Heart left ventricle (tissue), 13 donors: ENCODE measurements around the gene NEUROD4.

Experiments
- CTCF ChIP-seq, 12 donors: fragments of 200-600 bp; sonication (generic) in 4 of 12; IDR thresholded peaks; one replicate each; pipeline versions ENCODE4 v1.5.0 to v1.8.0; 2018 to 2022; ENCODE audit warnings: antibody characterized with exemption in 12 of 12, mild to moderate bottlenecking in 5 of 12
- POLR2A ChIP-seq, 2 donors: fragments of 450-650 bp; IDR thresholded peaks; one replicate each; pipeline ENCODE4 v1.6.1; 2017; ENCODE audit warnings: antibody characterized with exemption in 2 of 2, mild to moderate bottlenecking in 2 of 2, moderate library complexity in 2 of 2
- donor health status: ischemic (EF 13 %, LVEDD 7.1; RV severe dilation, severe dysfunction).
- donor health status: DM: no; HTN: yes; CAD: no.
- donor health status: DM: no; HTN: no; CAD: no.
- donor health status: ischemic (EF 25% LVEDD 6.9; RV normal size, moderate dysfunction).
- donor health status: ischemic (EF 25% LVEDD 5.7; RV mildly dilated, moderate dysfunction).
- donor health status: ischemic (EF 35%, LVEDD 5.7; RV mildly dilated, moderate dysfunction).
- donor health status: nonischemic (EF 11% LVEDD 7.7; RV severe dilation, severe dysfunction).
- donor health status: DM: yes; HTN: yes; CAD: no.
- donor health status: PGD.
- donor health status: ischemic (EF 29% LVEDD 5.4; RV normal size, mild dysfunction).
- donor health status: nonischemic (EF 23%, LVEDD 6.1; RV moderate dilation, normal function).

GRCh38 chr12:55024575-55024974 lies 4.8 kb downstream of the NEUROD4 start:
- TF ChIP-seq CTCF (IDR thresholded peaks at IDR 0.05), result no peak
- no peak for TF ChIP-seq POLR2A (IDR thresholded peaks at IDR 0.05)
